ENCODE data around the gene FGD2.
"Not testable (repeated sequence)": the region's sequence is repeated elsewhere in the genome, so short reads cannot be mapped to it uniquely, and the experiment has no call there.

FGD2 gene

GRCh38 chr6:36985417-36985807, 20.0 kb upstream of the FGD2 start:
- peak overlapping the region; percentile 71 to 100 (median 93) for H3K4me3 ChIP-seq
- peak overlapping the region; percentile 94 to 100 (median 98) for H3K27ac ChIP-seq

DNA sequence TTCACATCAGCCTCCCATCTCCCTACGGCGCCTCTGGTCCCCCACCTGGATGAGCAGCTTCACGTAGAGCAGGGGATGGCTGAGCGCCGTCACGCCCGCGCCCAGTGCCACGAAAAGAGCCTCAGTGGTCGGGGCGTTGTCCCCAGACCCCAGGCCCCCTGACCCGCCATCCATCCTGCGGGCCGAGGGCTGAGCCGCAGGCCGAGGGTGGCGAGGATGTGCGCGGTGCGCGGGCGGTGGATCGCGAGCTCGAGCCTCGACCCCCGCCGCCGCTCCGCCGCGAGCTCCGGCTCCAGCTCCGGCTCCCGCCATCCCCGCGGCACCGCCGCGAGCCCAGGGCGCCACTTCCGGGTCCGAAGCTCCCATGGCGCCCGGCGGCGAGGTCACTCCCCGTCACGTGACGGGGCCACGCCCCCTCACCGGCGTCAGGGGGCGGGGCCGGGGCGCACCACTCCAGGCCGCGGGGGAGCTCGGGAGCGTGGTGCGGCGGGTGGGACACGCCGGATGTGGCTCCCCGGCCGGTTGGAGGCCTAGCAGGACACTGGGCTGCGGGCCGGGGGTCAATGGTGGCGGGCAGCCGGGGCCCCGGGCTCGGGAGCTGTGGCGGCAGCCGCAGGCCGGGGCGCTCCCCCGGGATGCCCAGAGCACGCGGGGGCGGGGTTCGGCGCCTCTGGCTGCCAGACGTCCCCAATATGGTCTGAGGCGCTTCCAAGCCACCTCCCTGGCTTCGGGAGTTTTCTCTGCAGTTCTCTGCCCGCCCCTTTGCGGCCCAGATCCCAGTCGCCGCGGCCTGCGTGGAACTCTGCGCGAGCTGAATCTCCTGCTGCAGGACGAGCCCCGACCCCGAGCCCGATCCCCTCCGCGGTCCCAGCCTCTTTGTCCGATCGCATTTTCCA, 19.4 kb upstream of the FGD2 start, which contains the start of gene MTCH1:
Gene MTCH1, minus strand, starts transcription at position 389 of the 896 bp plus-strand sequence. Its CDS starts 23 bp downstream, at position 366.
- Histone ChIP-seq H3K27ac (peak within 1 kb of the TSS; percentile 94 to 100 (median 98)), H3K4me3 (peak within 1 kb of the TSS; percentile 71 to 100 (median 93))

DNA sequence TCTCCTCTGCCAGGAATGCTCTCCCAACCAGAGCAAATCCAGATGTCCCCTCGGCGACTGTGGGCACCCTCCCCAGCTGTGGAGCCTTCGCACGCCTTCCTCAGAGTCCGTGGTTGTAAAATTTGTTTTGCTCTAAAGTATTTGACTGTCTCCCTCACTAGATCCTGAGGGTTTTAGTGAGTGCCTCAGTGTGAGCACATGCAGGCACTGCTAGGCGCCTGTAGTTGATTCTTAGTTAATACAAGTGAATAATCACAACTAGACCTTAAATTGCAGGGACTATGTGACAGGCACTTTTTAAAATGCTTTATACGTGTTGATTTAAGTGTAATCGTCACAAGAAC, 18.8 kb upstream of the FGD2 start:
- H3K27ac ChIP-seq, result peak overlapping the region; percentile 94 to 100 (median 98)
- H3K4me3 ChIP-seq, result peak overlapping the region; percentile 71 to 100 (median 93)

- Histone ChIP-seq H3K27ac (no peak overlapping the region), H3K4me3 (no peak overlapping the region)
Observed at GRCh38 chr6:36989264-36989663, 16.2 kb upstream of the FGD2 start.

- not testable (repeated sequence) for H3K4me3 ChIP-seq, H3K27ac ChIP-seq
Observed at GRCh38 chr6:36990401-36990800, 15.1 kb upstream of the FGD2 start.

DNA sequence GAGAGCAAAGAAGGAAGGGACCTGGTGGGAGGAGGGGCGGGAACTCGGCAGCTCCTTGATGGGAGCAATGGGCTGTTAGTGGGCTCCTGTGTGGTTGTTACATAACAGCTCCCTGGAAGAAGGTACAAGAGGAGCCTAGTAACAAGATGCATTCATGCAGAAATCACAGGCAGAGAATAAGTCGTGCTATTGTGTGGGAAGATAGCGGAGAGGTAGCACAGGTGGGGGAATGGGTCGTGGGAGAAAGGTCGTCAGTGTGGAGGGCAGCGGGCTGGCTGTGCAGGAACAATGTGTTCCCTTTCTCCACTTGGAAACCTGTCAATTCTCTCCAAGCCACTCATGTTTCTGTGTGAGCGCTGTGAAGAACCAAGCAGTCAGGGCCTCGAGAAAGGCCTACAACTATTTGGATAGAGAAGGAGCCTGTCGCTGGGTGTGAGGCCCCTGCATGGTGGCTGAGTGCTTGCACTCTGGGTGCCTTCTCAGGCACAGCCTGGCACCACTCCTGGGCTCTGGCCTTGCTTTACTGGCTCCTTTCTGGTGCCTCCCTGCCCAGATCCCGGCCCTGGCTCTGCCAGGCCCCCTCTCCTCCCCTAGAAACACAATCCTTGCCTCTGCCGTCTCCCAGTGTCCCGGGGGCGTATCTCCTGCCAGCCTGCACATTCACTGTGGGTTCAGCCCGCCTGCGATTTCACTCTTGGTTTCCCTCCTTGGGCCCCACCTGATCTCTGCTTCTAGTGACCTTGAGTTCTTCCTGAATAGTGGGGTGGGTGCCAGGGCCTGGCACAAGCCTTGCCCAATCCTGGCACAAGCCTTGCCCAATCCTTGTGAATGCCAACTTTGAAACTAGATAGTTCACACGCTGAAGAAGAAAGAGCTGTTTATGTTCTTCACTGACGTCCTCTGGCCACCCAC, 7.4 kb upstream of the FGD2 start:
- Histone ChIP-seq H3K27ac (peak overlapping the region in 10 of 21 experiments; percentile 50 to 76 (median 68)), H3K4me3 (no peak overlapping the region)

GRCh38 chr6:36998723-36999038, 6.8 kb upstream of the FGD2 start:
- H3K27ac ChIP-seq, result peak overlapping the region in 9 of 21 experiments; percentile 4 to 76 (median 63)
- H3K4me3 ChIP-seq, result no peak overlapping the region

DNA sequence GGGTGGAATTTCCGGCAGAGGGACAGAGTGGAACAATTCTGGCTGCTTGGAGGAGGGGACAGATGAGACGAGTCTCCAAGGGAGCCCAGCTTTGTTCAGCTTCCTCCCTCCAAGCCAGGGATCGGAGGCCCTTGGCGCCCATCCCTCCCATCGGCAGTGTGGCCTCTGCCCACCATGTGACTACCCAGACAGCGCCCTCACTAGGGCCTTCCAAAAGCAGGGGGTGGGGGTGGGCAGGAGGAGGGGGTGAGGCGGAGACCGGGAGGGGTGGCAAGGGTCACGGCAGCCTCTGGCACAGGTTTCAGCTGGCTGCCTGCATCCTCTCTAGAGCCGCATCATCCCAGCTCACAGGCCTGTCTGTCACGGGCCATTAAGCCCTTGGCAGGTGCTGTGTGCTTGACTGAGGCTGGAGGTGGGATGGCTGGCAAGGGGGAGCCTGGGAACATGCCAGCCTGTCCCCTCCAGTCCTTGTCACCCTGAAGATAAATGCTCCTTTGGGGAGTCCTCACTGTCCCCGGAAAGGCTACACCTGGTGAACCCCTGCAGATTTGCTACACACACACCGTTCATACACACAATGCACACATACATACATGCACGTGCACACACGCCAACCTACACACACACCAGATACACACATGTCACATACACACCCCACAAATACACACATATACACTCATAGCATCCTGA, 6.2 kb upstream of the FGD2 start:
- Histone ChIP-seq H3K4me3 (no peak overlapping the region), H3K27ac (peak overlapping the region in 8 of 21 experiments; percentile 4 to 76 (median 63))

GRCh38 chr6:36999751-37000125, 5.7 kb upstream of the FGD2 start:
- H3K4me3 ChIP-seq, result no peak overlapping the region
- H3K27ac ChIP-seq, result no peak overlapping the region

DNA sequence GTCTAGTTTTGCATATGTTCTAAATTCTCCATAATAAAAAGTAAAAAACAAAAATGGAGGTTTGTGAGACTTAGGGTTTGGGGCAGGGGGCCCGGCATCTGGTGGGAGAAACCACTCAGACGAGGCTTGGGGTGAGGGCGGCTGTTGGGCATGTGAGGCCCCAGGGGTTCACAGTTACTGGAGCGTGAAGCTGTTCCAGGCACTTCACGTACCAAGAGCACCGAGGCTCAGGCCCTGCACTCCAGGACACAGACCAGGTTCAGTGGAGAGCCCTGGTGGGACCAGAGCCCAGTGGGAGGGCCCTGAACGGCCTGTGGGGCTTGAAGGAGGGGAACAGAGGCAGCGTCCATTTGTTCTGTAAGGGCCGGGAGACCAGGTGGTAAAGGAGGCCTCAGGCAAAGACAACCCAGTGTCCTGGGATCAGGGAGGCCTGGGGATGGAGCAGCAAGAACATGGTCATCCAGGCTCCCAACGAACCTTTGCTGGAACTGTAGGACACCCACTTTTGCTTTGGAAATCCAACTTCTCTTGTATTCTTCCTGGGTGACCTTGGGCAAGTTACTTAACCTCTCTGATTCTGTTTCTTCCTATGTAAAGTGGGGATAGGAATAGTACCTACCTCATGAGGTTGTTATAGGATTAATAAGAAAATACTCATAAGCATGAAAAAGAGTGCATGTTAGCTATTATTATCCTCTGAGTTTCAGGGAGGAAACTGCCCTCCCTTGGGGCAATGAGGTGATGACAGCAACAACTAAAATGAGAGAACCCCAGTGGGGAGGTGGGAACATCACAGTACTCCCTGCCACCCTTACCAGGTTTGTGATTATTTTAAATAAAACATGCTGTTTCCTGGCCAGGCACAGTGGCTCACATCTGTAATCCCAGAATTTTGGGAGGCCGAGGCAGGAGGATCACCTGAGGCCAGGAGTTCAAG, 1.1 kb upstream of the FGD2 start:
- Histone ChIP-seq H3K27ac (no peak overlapping the region), H3K4me3 (no peak overlapping the region)

DNA sequence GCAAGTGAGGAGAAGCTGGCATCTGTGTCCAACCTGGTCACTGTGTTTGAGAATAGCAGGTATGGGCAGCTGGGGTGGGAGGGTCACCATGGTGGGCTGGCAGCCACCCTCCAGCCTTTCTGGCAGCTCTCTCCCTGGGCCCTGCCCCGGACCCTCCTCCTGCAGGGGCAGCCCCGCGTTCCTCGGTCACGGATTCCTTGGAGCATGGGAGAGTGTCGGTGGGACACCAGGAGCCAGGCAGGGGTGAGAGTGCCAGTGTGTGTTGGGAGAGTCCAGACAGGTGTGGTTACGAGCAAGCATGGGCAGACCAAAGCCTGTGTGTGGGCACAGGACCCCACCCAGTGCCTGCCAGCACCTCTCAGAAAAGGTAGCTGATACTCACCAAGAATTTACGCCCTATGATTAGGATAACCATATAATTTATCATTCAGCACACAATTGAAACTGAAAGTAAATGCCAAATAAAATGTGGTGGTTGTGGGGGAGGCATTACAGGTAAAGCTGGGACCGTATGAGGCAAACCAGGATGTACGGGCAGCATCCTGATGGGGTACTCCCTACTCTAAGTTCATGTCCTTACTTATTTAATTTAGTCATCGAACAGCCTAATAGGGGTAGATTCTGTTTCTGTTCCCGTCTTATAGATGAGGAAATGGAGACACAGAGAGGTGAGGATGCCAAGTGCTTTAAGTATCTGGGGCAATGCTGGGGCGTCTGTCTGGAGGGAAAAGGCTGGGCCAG, 542 bp downstream of the FGD2 start:
- peak overlapping the region; percentile 15 to 40 (median 31) for H3K4me3 ChIP-seq
- peak overlapping the region in 19 of 21 experiments; percentile 28 to 91 (median 68) for H3K27ac ChIP-seq

- H3K27ac ChIP-seq, result peak overlapping the region in 18 of 21 experiments; percentile 7 to 91 (median 56)
Observed at GRCh38 chr6:37006793-37007339, 1.4 kb downstream of the FGD2 start.

GRCh38 chr6:37007340-37008043, 2.0 kb downstream of the FGD2 start:
- H3K4me3 ChIP-seq, result peak overlapping the region in 4 of 7 experiments; percentile 11 to 40 (median 22)
- H3K27ac ChIP-seq, result peak overlapping the region in 13 of 21 experiments; percentile 17 to 91 (median 54)

More at GRCh38 chr6:37006793-37007339, 1.4 kb downstream of the FGD2 start:
- H3K4me3 ChIP-seq, result peak overlapping the region; percentile 11 to 40 (median 31)

DNA sequence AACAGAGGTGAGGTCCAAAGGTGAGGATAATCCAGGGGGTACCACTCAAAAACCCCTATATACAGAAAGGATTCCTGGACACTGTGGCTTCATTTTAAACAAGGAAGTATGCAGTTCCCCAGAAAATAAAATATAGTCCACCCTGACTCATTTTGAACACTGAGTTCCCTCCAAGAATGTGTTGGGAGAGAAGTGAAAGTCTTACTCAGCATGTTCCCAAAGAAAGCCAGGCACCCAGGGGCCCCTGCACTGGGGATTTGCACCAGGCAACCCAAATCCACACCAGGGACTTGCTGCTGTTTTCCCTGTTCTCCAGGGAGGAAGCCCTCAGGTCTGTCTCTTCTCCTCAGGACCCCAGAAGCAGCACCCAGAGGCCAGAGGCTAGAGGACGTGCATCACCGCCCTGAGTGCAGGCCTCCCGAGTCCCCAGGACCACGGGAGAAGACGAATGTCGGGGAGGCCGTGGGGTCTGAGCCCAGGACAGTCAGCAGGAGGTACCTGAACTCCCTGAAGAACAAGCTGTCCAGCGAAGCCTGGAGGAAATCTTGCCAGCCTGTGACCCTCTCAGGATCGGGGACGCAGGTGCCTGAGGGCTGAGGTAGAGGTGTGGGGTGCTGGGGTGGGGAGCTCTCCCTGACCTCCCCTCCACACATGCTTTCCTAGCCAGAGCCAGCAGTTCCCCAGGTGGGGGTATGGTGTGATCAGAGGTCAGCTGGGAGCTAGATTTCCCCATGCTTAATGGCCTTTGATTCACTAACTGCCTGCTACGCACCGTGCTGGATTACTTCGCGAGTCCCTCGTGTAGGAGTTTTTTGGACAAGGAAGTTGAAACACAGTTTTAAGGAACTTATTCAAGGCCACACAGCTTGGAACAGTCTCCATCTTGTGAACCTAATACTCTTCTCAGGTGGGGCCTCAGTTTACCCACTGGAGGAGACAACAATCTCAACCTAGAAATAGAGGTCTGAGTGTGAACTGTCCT, 3.3 kb downstream of the FGD2 start:
- Histone ChIP-seq H3K4me3 (no peak overlapping the region), H3K27ac (peak overlapping the region in 10 of 21 experiments; percentile 6 to 91 (median 48))

- no peak overlapping the region for H3K4me3 ChIP-seq
- no peak overlapping the region for H3K27ac ChIP-seq
Observed at GRCh38 chr6:37010402-37010892, 5.0 kb downstream of the FGD2 start.
